HepG2 (cell line): ENCODE measurements around the gene SNAP23. TPM values are rescaled to one million over a fixed set of nuclear protein-coding genes. Genes with fewer than 3 reads are reported as not detected.

Source experiments
- BRD4 ChIP-seq: sonication (generic); formaldehyde crosslinking; IDR thresholded peaks from 2 replicates; pipeline ENCODE4 v1.4.0; 2020; ENCODE audit warnings: missing genetic modification reagents
- CAMTA2 ChIP-seq: sonication (generic); formaldehyde crosslinking; IDR thresholded peaks from 2 replicates; pipeline ENCODE4 v1.4.0; 2020; ENCODE audit warnings: mild to moderate bottlenecking, missing genetic modification reagents, borderline replicate concordance
- HOXA9 ChIP-seq: sonication (generic); formaldehyde crosslinking; IDR thresholded peaks from 2 replicates; pipeline ENCODE4 v1.8.1; 2022; ENCODE audit warnings: missing genetic modification reagents, mild to moderate bottlenecking, moderate library complexity, borderline replicate concordance
- JUNB ChIP-seq: sonication (generic); formaldehyde crosslinking; IDR thresholded peaks from 2 replicates; pipeline ENCODE4 v1.8.0; 2022; ENCODE audit warnings: missing genetic modification reagents, mild to moderate bottlenecking, borderline replicate concordance
- KAT7 ChIP-seq: IDR thresholded peaks from 2 replicates; pipeline ENCODE4 v1.6.1; 2018; ENCODE audit warnings: borderline replicate concordance, missing compliant biosample characterization
- KLF13 ChIP-seq: sonication (generic); formaldehyde crosslinking; IDR thresholded peaks from 2 replicates; pipeline ENCODE4 v1.4.0; 2020; ENCODE audit warnings: mild to moderate bottlenecking, missing genetic modification reagents
- SMARCE1 ChIP-seq: fragments of 450-650 bp; IDR thresholded peaks from 2 replicates; pipeline ENCODE4 v1.6.1; 2017; ENCODE audit warnings: borderline replicate concordance
- SRF ChIP-seq: IDR thresholded peaks from 2 replicates; pipeline ENCODE4 v1.6.1; 2011; ENCODE audit warnings: mild to moderate bottlenecking, low read depth, low read length, moderate library complexity
- THYN1 ChIP-seq: sonication (generic); formaldehyde crosslinking; IDR thresholded peaks from 2 replicates; pipeline ENCODE4 v1.8.1; 2023; ENCODE audit warnings: low read depth, mild to moderate bottlenecking, moderate library complexity, missing genetic modification reagents, borderline replicate concordance
- ZFX ChIP-seq: sonication (generic); formaldehyde crosslinking; IDR thresholded peaks from 2 replicates; pipeline ENCODE4 v1.4.0; 2020; ENCODE audit warnings: mild to moderate bottlenecking, low read depth, missing genetic modification reagents, moderate library complexity
- ZFY ChIP-seq: sonication (generic); formaldehyde crosslinking; IDR thresholded peaks from 2 replicates; pipeline ENCODE4 v1.4.0; 2020; ENCODE audit warnings: missing genetic modification reagents
- ZKSCAN1 ChIP-seq: fragments of 150-350 bp; IDR thresholded peaks from 2 replicates; pipeline ENCODE4 v1.6.1; 2014; ENCODE audit warnings: low read length
- ZNF230 ChIP-seq: sonication (generic); formaldehyde crosslinking; IDR thresholded peaks from 2 replicates; pipeline ENCODE4 v1.4.0; 2020; ENCODE audit warnings: mild to moderate bottlenecking, missing genetic modification reagents
- ZNF232 ChIP-seq: sonication (generic); formaldehyde crosslinking; IDR thresholded peaks from 2 replicates; pipeline ENCODE4 v1.4.0; 2020; ENCODE audit warnings: missing genetic modification reagents, borderline replicate concordance
- ZNF577 ChIP-seq: sonication (generic); formaldehyde crosslinking; IDR thresholded peaks from 2 replicates; pipeline ENCODE4 v1.4.0; 2020; ENCODE audit warnings: mild to moderate bottlenecking, low read depth, missing genetic modification reagents, borderline replicate concordance
- ZNF839 ChIP-seq: sonication (generic); formaldehyde crosslinking; IDR thresholded peaks from 2 replicates; pipeline ENCODE4 v1.4.0; 2020; ENCODE audit warnings: missing genetic modification reagents, mild to moderate bottlenecking, borderline replicate concordance
- polyA plus RNA-seq, 8 experiments: library from polyadenylated mRNA; depleted of rRNA in 3 of 8; stranded (reverse) in 7 of 8; unstranded in 1 of 8; fragments of >200 nt; fragmentation: Illumina TruSeq in 4 of 8; extraction: Trizol in 4 of 8; gene quantifications; 2 replicates each; pipeline versions ENCODE4 v1.2.1 to v1.2.3, GENCODE V29; 2011 to 2016; ENCODE audit warnings: low read depth in 4 of 8, missing spikeins in 1 of 8, mixed read lengths in 1 of 8; ENCODE audit not compliant: insufficient read depth in 1 of 8
- total RNA-seq, 5 experiments: library from RNA; depleted of rRNA; stranded (reverse); fragments of >200 nt; fragmentation: Illumina TruSeq; extraction: Trizol; gene quantifications; 2 replicates each; pipeline ENCODE4 v1.2.3, GENCODE V29; 2016; ENCODE audit warnings: low read depth in 1 of 5
- TF ChIP-seq, protein P1 (sequence below): sonication (generic); formaldehyde crosslinking; IDR thresholded peaks from 2 replicates; pipeline ENCODE4 v1.5.1; 2020; ENCODE audit warnings: mild to moderate bottlenecking, missing genetic modification reagents, borderline replicate concordance
- TF ChIP-seq, protein P2 (sequence below): sonication (generic); formaldehyde crosslinking; IDR thresholded peaks from 2 replicates; pipeline ENCODE4 v1.5.1; 2020; ENCODE audit warnings: mild to moderate bottlenecking, missing genetic modification reagents
- TF ChIP-seq, protein P3 (sequence below): sonication (generic); formaldehyde crosslinking; conservative IDR thresholded peaks from 2 replicates; pipeline ENCODE4 v1.8.0; 2022; ENCODE audit warnings: missing genetic modification reagents

Gene SNAP23
- total and polyA plus RNA-seq, 2 of the 13 experiments (the other 11 are each of a cell fraction or from before 2014, with no cell fraction given) = 37.0 to 101 TPM

DNA sequence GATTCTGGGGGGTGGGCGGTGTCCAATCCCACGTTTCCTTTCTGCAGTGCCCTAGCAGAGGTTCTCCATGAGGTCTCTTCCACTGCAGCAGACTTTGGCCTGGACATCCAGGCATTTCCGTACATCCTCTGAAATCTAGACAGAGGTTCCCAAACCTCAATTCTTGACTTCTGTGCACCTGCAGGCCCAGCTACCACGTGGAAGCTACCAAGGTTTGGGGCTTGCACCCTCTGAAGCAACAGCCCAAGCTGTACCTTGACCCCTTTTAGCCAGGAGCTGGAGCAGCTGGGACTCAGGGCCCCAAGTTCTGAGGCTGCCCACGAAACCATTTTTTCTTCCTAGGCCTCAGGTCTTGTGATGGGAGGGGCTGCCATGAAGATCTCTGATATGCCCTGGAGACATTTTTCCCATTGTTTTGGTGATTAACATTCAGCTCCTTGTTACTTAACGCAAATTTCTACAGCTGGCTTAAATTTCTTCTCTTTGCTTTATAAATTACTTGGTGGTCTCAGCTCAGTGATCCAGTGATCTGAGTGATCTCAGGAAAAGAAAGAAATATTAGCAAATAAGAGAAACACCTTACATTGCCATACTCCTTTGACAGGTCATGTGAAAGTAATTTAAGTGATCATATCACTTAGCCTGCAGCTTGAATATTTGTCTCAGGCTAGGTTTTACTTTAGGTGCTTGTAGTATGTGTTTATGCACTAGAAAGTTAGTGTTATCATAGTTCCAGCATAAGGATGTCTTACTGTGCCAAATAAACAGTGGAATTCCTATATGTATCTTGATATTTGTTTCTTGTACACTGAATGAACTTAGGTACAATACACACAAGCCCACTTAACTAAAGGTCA lies 3.0 kb downstream of the SNAP23 start (continued):
- TF ChIP-seq, protein P1, sequence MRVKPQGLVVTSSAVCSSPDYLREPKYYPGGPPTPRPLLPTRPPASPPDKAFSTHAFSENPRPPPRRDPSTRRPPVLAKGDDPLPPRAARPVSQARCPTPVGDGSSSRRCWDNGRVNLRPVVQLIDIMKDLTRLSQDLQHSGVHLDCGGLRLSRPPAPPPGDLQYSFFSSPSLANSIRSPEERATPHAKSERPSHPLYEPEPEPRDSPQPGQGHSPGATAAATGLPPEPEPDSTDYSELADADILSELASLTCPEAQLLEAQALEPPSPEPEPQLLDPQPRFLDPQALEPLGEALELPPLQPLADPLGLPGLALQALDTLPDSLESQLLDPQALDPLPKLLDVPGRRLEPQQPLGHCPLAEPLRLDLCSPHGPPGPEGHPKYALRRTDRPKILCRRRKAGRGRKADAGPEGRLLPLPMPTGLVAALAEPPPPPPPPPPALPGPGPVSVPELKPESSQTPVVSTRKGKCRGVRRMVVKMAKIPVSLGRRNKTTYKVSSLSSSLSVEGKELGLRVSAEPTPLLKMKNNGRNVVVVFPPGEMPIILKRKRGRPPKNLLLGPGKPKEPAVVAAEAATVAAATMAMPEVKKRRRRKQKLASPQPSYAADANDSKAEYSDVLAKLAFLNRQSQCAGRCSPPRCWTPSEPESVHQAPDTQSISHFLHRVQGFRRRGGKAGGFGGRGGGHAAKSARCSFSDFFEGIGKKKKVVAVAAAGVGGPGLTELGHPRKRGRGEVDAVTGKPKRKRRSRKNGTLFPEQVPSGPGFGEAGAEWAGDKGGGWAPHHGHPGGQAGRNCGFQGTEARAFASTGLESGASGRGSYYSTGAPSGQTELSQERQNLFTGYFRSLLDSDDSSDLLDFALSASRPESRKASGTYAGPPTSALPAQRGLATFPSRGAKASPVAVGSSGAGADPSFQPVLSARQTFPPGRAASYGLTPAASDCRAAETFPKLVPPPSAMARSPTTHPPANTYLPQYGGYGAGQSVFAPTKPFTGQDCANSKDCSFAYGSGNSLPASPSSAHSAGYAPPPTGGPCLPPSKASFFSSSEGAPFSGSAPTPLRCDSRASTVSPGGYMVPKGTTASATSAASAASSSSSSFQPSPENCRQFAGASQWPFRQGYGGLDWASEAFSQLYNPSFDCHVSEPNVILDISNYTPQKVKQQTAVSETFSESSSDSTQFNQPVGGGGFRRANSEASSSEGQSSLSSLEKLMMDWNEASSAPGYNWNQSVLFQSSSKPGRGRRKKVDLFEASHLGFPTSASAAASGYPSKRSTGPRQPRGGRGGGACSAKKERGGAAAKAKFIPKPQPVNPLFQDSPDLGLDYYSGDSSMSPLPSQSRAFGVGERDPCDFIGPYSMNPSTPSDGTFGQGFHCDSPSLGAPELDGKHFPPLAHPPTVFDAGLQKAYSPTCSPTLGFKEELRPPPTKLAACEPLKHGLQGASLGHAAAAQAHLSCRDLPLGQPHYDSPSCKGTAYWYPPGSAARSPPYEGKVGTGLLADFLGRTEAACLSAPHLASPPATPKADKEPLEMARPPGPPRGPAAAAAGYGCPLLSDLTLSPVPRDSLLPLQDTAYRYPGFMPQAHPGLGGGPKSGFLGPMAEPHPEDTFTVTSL (CRISPR knock-in tag) = no peak
- TF ChIP-seq ZNF577 (CRISPR knock-in tag) (no peak), HOXA9 (CRISPR knock-in tag) (no peak), SMARCE1 (no peak), BRD4 (CRISPR knock-in tag) (no peak), ZFX (CRISPR knock-in tag) (peak; percentile 46), ZNF232 (no peak), ZFY (peak; percentile 39; the same call in 1 of the 2 replicates), ZNF839 (no peak), KLF13 (CRISPR knock-in tag) (no peak), KAT7 (no peak), SRF (no peak), ZKSCAN1 (no peak), ZNF230 (CRISPR knock-in tag) (no peak), JUNB (CRISPR knock-in tag) (no peak), CAMTA2 (CRISPR knock-in tag) (no peak), THYN1 (CRISPR knock-in tag) (no peak)
- TF ChIP-seq, protein P2, sequence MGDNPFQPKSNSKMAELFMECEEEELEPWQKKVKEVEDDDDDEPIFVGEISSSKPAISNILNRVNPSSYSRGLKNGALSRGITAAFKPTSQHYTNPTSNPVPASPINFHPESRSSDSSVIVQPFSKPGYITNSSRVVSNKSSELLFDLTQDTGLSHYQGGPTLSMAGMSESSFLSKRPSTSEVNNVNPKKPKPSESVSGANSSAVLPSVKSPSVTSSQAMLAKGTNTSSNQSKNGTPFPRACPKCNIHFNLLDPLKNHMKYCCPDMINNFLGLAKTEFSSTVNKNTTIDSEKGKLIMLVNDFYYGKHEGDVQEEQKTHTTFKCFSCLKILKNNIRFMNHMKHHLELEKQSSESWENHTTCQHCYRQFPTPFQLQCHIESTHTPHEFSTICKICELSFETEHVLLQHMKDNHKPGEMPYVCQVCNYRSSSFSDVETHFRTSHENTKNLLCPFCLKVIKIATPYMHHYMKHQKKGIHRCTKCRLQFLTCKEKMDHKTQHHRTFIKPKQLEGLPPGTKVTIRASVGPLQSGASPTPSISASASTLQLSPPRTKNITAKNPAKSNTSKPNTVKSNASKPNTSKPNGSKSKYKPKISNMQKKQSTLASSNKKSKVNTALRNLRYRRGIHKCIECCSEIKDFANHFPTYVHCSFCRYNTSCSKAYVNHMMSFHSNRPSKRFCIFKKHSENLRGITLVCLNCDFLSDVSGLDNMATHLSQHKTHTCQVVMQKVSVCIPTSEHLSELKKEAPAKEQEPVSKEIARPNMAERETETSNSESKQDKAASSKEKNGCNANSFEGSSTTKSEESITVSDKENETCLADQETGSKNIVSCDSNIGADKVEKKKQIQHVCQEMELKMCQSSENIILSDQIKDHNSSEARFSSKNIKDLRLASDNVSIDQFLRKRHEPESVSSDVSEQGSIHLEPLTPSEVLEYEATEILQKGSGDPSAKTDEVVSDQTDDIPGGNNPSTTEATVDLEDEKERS (CRISPR knock-in tag) = no peak
- TF ChIP-seq, protein P3, sequence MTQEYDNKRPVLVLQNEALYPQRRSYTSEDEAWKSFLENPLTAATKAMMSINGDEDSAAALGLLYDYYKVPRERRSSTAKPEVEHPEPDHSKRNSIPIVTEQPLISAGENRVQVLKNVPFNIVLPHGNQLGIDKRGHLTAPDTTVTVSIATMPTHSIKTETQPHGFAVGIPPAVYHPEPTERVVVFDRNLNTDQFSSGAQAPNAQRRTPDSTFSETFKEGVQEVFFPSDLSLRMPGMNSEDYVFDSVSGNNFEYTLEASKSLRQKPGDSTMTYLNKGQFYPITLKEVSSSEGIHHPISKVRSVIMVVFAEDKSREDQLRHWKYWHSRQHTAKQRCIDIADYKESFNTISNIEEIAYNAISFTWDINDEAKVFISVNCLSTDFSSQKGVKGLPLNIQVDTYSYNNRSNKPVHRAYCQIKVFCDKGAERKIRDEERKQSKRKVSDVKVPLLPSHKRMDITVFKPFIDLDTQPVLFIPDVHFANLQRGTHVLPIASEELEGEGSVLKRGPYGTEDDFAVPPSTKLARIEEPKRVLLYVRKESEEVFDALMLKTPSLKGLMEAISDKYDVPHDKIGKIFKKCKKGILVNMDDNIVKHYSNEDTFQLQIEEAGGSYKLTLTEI (CRISPR knock-in tag) = no peak
